ENCODE data around the gene UBN1.

The UBN1 gene

DNA sequence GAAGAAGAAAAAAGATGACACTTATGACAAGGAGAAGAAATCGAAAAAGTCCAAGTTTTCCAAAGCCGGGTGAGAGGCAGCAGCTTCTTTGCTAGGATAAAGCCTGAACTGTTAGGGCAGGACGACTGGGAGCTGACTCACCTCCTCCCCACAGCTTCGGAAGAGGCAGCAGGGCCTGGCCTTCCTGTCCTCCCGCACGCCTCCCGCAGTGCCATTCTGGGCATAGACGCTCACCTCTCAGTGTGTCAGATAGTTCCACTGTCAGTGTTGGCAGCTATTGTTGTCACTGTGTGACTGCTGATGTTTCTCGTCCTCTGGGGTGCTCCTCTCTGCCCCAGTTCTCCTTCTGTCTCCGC, 12.6 kb downstream of the UBN1 start:
- DNase-seq (ENCODE audit: low spot score) = peak; percentile 5

GRCh38 chr16:4860727-4861342, 13.6 kb downstream of the UBN1 start:
- DNase-seq (ENCODE audit: low spot score) = peak; percentile 2

DNA sequence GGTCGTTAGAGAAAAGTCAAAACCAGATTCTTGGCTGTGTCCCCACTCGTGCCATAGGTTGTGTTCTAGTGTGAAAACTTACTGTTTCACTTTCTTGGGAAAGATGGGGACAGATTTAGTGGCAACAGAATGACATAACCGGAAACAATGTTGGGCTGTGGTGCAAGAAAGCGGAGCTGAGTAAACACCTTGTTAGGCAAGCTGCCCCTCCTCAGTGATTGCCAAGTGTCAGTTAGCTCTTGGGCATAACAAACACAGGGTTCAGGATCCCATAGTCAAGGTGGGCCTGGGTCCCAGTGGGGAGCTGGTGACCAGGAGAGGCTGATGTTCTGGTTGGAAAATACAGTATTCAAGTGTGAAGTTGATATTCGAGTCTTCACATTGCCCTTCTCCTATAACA, 15.4 kb downstream of the UBN1 start:
- no peak for DNase-seq (ENCODE audit: low spot score)

DNA sequence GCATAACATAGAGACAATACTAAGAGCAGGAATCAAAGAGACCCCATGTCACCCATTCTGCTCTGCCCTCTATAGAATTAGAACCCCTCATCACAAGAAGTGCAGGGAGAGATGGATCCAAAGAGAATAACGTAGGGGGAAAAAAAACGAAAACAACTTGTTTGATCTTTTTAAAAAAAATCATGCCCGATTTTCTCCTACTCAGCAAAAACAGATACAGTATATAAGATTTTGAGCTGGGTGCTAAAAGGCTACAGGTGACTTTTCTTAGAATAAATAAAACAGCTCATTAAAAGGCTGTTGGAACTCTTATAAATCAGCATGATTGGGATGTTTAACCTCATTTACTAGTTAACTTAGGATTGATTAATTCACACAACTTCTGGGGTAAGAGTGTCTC, 17.4 kb downstream of the UBN1 start:
- DNase-seq (ENCODE audit: low spot score) = no peak

DNA sequence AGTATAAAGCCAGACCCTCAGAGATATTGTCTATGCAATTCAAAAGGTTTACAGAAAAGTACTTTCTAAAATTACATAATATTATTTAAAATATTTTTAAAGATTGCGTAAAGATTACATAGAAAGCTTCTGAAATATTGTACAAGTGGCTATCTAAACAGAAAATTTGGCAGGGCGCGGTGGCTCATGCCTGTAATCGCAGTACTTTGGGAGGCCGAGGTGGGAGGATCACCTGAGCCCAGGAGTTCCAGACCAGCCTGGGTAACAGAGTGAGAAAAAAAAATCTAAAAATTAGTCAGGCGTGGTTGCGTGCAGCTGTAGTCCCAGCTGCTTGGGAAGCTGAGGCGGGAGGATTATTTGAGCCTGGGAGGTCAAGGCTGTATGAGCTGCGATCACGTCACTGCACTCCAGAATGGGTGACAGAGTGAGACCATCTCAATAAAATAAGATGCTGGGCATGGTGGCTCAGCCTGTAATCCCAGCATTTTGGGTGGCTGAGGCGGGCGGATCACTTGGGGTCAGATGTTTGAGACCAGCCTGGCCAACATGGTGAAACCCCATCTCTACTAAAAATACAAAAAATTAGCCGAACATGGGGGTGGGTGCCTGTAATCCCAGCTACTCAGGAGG, 18.1 kb downstream of the UBN1 start:
- no peak for DNase-seq (ENCODE audit: low spot score)

DNA sequence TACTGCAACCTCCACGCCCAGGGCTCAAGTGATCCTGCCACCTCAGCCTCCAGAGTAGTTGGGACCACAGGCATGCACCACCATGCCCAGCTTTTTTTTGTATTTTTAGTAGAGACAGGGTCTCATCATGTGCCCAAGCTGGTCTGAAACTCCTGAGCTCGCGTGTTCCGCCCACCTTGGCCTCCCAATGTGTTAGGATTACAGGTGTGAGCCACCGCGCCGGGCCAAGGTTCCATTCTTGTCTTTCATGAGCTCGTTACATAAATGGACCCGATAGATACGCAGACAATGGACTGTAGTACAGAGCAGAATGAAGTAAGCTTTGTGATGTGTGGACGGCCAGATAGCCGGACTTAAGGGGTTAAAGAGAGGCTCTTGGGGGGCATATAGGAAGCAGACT, 19.3 kb downstream of the UBN1 start:
- DNase-seq (ENCODE audit: low spot score) = no peak

DNA sequence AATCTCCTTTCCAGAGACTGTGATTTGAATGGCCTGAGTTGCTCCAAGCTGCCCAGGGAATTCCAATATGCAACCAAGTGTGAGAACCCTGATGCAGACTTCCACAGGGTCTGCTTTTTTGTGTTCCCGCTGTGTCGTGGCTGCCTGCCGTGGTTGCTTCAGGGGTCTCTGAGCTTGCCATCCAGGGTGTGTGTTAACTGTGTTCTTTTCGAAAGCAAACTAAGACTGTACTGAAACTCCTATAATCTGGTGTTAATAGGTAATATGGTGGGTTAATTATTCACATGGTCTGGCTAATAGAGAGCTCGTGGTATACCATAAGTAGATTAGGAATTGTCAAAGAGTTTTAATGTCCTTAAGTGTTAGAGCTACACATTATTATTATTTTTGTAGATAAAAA, 20.7 kb downstream of the UBN1 start:
- DNase-seq (ENCODE audit: low spot score) = no peak

DNA sequence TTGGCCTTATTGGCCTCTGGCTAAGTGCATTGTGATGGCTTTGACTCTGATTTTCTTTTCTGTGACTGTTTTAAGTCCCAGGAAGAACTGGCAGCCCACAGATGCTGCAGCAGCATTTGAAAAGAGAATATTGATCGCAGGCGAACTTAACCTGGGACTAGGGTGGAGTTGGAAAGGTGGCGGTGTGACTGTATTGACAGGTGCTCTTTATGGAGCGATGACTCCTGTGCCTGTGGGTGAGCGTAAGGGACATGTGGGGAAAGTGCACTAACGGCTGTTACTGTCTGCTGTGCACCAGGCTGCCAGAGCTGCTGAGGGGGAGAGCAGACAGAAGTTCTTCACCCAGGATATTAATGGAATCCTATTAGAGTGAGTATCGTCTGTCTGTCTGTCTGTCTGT, 21.3 kb downstream of the UBN1 start:
- DNase-seq (ENCODE audit: low spot score) = no peak

GRCh38 chr16:4869147-4869805, 22.0 kb downstream of the UBN1 start:
- DNase-seq (ENCODE audit: low spot score) = no peak

GRCh38 chr16:4870138-4870671, 22.9 kb downstream of the UBN1 start:
- DNase-seq (ENCODE audit: low spot score) = no peak

DNA sequence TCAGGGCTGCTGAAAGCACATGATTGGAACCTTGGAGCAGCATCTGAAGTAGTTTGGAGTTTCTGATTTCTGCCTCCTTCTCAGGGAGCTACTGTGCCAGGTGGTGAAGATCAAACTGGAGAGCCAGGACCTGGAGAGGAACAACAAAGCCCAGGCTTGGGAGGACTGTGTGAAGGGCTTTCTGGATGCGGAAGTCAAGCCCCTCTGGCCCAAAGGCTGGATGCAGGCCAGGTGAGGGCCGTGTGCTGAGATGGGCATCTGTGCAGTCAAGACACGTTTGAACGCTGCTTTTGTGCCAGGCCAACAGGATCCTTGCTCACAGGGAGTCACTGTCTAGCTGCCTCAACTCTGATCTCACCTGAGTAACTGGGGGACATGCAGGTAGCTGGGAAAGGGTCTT, 23.8 kb downstream of the UBN1 start:
- DNase-seq (ENCODE audit: low spot score) = no peak

GRCh38 chr16:4873091-4873490, 25.8 kb downstream of the UBN1 start:
- DNase-seq (ENCODE audit: low spot score) = no peak

- no peak for DNase-seq (ENCODE audit: low spot score)
These were observed 27.4 kb downstream of the UBN1 start for GRCh38 chr16:4874666-4875065.

DNA sequence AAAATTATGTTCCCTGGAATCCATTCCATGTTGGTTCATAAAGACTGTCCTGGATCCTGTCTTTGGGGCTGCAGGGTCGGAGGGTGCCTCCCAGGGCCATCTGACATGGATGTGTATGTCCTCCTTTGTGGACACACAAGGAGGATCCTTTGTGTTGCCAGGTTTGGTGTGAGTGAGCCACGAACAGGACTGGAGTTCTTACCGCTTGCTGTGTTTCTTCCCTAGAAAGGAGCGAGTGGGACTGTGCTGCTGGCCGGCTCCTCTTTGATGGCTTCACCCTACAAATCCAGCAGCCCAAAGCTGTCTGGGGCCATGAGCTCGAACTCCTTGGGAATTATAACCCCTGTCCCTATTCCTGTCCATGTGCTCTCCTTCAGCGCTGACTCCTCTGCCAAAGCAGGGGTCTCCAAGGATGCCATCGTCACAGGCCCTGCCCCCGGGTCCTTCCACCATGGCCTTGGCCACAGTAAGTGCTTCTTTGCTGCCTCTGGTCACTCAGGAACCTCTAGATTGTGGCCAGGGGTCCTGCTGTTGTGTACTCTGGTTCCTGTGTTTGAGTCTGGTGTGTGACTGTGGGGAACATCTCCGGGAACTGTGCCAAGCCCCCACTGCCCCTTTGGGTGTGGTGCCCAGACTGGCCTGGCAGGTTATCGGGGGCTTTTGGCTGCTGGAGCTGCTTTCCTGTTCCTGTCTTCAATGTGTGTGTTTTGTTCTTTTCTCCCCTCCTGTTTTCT, 29.5 kb downstream of the UBN1 start:
- no peak for DNase-seq (ENCODE audit: low spot score)

DNA sequence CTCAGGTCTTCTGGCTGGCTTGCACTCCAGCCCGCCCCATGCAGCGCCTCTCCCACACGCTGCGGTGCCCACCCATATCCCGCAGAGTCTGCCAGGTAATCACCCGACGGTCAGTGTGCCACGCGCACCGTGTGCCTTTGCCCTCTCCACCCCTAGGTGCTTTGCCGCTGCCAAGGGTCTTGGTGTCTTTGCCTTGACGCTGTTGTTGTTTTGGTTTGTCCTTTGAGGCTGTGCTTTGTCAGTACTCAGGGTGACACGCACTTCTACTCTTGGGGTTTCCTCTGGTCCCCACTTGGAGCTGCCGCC, 30.1 kb downstream of the UBN1 start:
- DNase-seq (ENCODE audit: low spot score) = no peak

- no peak for DNase-seq (ENCODE audit: low spot score)
These were observed 31.8 kb downstream of the UBN1 start for GRCh38 chr16:4879049-4879448.

- no peak for DNase-seq (ENCODE audit: low spot score)
These were observed 32.8 kb downstream of the UBN1 start for GRCh38 chr16:4880006-4880580.

- DNase-seq (ENCODE audit: low spot score) = peak; percentile 45
These were observed 34.8 kb downstream of the UBN1 start for GRCh38 chr16:4882000-4882632.

DNA sequence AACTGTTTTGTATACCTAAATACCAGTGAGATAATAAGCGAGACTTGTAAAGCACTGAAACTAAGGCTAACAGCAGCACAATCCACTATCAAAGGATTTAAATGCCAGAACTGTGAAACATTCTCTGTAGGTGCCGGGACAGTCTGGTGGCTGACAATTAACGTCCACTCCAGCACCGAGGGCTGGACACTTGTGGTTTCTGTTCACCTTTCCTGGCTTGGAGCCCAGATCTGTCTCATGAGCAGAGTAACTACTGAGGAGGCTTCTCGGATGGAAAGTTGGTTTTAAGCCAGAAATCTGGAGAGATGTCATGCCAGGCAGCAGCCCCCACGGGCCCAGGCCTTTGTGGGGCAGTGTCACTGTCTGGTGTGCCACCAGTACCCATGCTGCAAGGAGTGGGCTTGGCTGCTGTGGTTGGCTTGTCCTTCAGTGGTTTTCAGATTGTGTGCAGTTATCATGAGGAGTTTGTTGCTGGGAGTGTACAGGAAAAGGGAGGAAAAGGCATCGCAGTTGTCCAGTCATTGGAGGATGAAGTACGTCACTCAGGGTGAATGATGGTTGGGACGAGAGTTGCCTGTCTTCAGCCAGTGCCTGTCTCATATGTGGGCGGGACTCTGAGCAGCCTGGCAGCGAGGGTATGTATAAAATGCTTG, 35.5 kb downstream of the UBN1 start:
- DNase-seq (ENCODE audit: low spot score) = no peak

- no peak for DNase-seq (ENCODE audit: low spot score)
These were observed 36.2 kb downstream of the UBN1 start for GRCh38 chr16:4883501-4883900.

- no peak for DNase-seq (ENCODE audit: low spot score)
These were observed 36.9 kb downstream of the UBN1 start for GRCh38 chr16:4884209-4884608.

All from AG20443 (cell line).